ENCODE data around the gene GPR63.

DNA sequence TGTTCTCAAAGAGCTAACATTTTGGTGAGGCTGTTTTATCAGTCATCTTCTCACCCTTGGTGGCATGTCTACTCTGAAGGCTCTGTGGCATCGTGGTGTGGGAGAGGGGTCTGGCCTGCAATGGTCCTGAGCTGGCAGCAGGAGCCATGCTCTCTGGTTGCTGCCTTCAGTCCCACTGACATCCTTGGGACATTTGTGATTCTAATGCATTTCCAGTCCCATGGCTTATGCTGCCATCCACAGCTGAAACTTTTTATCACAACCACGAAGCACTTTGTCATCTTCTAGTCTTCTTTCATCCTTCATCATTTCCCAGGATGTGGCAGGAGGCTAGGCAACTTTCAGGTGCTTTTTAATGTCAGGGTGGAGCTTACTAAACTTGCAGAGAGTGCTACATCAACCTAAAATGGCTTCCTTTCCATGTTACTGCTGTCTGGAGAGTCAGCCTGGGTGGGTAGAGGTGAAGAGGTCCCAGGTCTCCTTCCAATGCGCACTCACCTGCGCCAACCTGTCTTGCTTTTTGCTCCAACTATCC, 77.1 kb downstream of the GPR63 start:
- no peak for TF ChIP-seq EZH2 (IDR thresholded peaks at IDR 0.05; ENCODE audit: insufficient read depth, poor library complexity, severe bottlenecking)
- TF ChIP-seq EZH2phosphoT487 (IDR thresholded peaks at IDR 0.05; ENCODE audit: insufficient read depth, low read depth), result no peak

All from GM23248 (cell line).